Stimulated activated CD4-positive, alpha-beta T cell treated with anti-CD3 and anti-CD28 coated beads, Interleukin-1b, Interleukin-23, amount 100 ng/mL, for 1 hour (primary cell): ENCODE measurements around the gene ZNF138.
"Not testable (repeated sequence)": the region's sequence is repeated elsewhere in the genome, so short reads cannot be mapped to it uniquely, and the experiment has no call there.

Experiments used
- DNase-seq, 2 donors: peaks; one replicate each; pipeline ENCODE4 v3.0.0-alpha.2; 2020; ENCODE audit warnings: low read depth in 2 of 2

Gene ZNF138

GRCh38 chr7:64794171-64794844 is at the start of gene ZNF138:
ZNF138 (plus strand) TSS chr7:64794428; CDS start chr7:64794569, 141 bp downstream.
- peak; percentile 77 to 81 for DNase-seq

GRCh38 chr7:64744680-64745079 is 49.5 kb upstream of the ZNF138 start:
- DNase-seq: no peak

- DNase-seq: no peak
Observed at GRCh38 chr7:64747802-64748201, 46.4 kb upstream of the ZNF138 start.

- no peak for DNase-seq
Observed at GRCh38 chr7:64753032-64753431, 41.2 kb upstream of the ZNF138 start.

GRCh38 chr7:64755865-64756264 is 38.4 kb upstream of the ZNF138 start:
- DNase-seq: no peak

- no peak for DNase-seq
Observed at GRCh38 chr7:64758151-64758550, 36.1 kb upstream of the ZNF138 start.

- DNase-seq: no peak
Observed at GRCh38 chr7:64768824-64769223, 25.4 kb upstream of the ZNF138 start.

GRCh38 chr7:64774204-64774842 is 19.9 kb upstream of the ZNF138 start:
- no peak for DNase-seq

- DNase-seq: no peak
Observed at GRCh38 chr7:64775289-64775688, 18.9 kb upstream of the ZNF138 start.

GRCh38 chr7:64784842-64785241 is 9.4 kb upstream of the ZNF138 start:
- not testable (repeated sequence) for DNase-seq

GRCh38 chr7:64787295-64787694 is 6.9 kb upstream of the ZNF138 start:
- no peak for DNase-seq

- not testable (repeated sequence) for DNase-seq
Observed at GRCh38 chr7:64789241-64789640, 5.0 kb upstream of the ZNF138 start.

GRCh38 chr7:64793106-64793755 is 997 bp upstream of the ZNF138 start:
- DNase-seq: no peak

GRCh38 chr7:64795176-64795575 is 948 bp downstream of the ZNF138 start:
- no peak for DNase-seq

GRCh38 chr7:64799169-64799568 is 4.9 kb downstream of the ZNF138 start:
- not testable (repeated sequence) for DNase-seq

- DNase-seq: no peak
Observed at GRCh38 chr7:64802699-64803098, 8.5 kb downstream of the ZNF138 start.

GRCh38 chr7:64807731-64808365 is 13.6 kb downstream of the ZNF138 start:
- no peak for DNase-seq

- DNase-seq: no peak
Observed at GRCh38 chr7:64811767-64812166, 17.5 kb downstream of the ZNF138 start.

GRCh38 chr7:64830926-64831325 is 36.7 kb downstream of the ZNF138 start:
- DNase-seq: no peak

GRCh38 chr7:64832136-64832535 is 37.9 kb downstream of the ZNF138 start:
- DNase-seq: no peak

- DNase-seq: no peak
Observed at GRCh38 chr7:64834989-64835388, 40.8 kb downstream of the ZNF138 start.

- DNase-seq: not testable (repeated sequence)
Observed at GRCh38 chr7:64835856-64836255, 41.6 kb downstream of the ZNF138 start.
